Duodenal mucosa (tissue), 2 donors: ENCODE measurements around the gene FCN2.

ENCODE experiments used
- H3K27ac ChIP-seq: one replicate; pipeline ENCODE4 v1.7.0; 2013; ENCODE audit warnings: low read depth, low read length
- H3K27me3 ChIP-seq, 2 donors: one replicate each; pipeline ENCODE4 v1.7.0; 2013; ENCODE audit warnings: low read length in 2 of 2, control low read depth in 1 of 2; ENCODE audit not compliant: insufficient read depth in 2 of 2, control insufficient read depth in 1 of 2
- H3K36me3 ChIP-seq, 2 donors: one replicate each; pipeline ENCODE4 v1.7.0; 2013; ENCODE audit warnings: low read length in 2 of 2, control low read depth in 1 of 2; ENCODE audit not compliant: insufficient read depth in 2 of 2, control insufficient read depth in 1 of 2
- H3K4me1 ChIP-seq, 2 donors: one replicate each; pipeline ENCODE4 v1.7.0; 2013; ENCODE audit warnings: low read length in 2 of 2, control low read depth in 1 of 2; ENCODE audit not compliant: insufficient read depth in 2 of 2, control insufficient read depth in 1 of 2
- H3K4me3 ChIP-seq, 2 donors: one replicate each; pipeline ENCODE4 v1.7.0; 2013; ENCODE audit warnings: low read length in 2 of 2, low read depth in 1 of 2
- H3K9ac ChIP-seq, 2 donors: one replicate each; pipeline ENCODE4 v1.7.0; 2013; ENCODE audit warnings: low read length in 2 of 2, low read depth in 1 of 2
- H3K9me3 ChIP-seq, 2 donors: one replicate each; pipeline ENCODE4 v1.7.0; 2013; ENCODE audit warnings: low read length in 2 of 2, control low read depth in 1 of 2; ENCODE audit not compliant: control insufficient read depth in 1 of 2

The FCN2 gene

GRCh38 chr9:134869554-134870300 is 10.9 kb upstream of the FCN2 start:
- H3K27ac ChIP-seq: no peak overlapping the region
- no peaks in the 10 kb centered on the region for H3K27me3 ChIP-seq
- H3K9ac ChIP-seq: no peak overlapping the region
- no peaks in the 10 kb centered on the region for H3K4me1 ChIP-seq
- no peaks in the 10 kb centered on the region for H3K9me3 ChIP-seq
- no peak overlapping the region for H3K4me3 ChIP-seq
- no peaks in the 10 kb centered on the region for H3K36me3 ChIP-seq

DNA sequence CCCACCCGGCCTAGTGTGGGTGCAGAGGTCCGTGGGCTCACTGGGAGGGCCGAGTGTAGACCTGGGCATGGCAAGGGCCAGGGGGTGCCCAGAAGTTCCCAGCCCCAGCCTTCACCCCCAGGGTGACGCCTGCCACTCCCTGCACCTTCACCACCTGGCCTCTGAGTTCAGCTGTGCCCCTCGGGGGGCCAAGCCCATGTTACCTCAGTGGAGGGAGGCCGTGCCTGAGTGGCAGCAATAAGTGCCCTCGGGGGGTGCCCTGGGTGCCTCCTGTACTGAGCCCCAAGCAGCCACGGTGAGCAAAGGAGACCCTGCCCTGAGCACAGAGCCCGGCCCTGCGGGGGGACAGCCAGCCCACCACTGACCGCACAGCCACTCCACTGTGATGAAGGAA is 10.3 kb upstream of the FCN2 start:
- no peak overlapping the region for H3K4me3 ChIP-seq
- no peaks in the 10 kb centered on the region for H3K9me3 ChIP-seq
- H3K36me3 ChIP-seq: no peaks in the 10 kb centered on the region
- no peak overlapping the region for H3K27ac ChIP-seq
- no peaks in the 10 kb centered on the region for H3K4me1 ChIP-seq
- H3K27me3 ChIP-seq: no peaks in the 10 kb centered on the region
- H3K9ac ChIP-seq: no peak overlapping the region

GRCh38 chr9:134870746-134871662 is 9.6 kb upstream of the FCN2 start:
- H3K4me1 ChIP-seq: no peaks in the 10 kb centered on the region
- no peaks in the 10 kb centered on the region for H3K36me3 ChIP-seq
- H3K9ac ChIP-seq: no peak overlapping the region
- no peak overlapping the region for H3K27ac ChIP-seq
- no peaks in the 10 kb centered on the region for H3K9me3 ChIP-seq
- H3K27me3 ChIP-seq: no peaks in the 10 kb centered on the region
- H3K4me3 ChIP-seq: no peak overlapping the region

DNA sequence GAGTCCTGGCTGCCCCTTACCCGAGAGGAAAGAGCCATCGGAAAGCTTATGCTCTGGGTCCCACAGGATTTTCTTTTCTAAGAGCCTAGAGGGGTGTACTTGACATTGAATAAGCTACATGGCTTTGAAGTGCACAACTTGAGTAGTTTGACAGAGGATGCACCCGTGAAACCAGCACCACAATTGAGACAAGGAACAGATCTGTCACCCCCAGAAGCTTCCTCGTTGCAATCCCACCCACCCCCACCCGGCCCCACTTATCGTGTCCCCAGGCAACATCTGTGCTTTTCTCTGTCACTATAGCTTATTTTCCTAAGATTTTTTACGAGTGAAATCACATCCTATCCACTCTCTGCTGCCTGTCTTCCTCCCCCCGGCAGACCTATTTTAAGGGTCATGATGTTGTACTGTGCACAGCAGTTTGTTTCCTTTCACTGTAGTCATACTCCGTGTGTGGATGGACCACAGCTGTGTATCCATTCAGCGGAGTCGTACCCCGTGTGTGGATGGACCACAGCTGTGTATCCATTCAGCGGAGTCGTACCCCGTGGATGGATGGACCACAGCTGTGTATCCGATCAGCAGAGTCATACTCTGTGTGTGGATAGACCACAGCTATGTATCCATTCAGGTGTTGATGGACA is 8.8 kb upstream of the FCN2 start:
- H3K36me3 ChIP-seq: no peaks in the 10 kb centered on the region
- no peaks in the 10 kb centered on the region for H3K9me3 ChIP-seq
- no peaks in the 10 kb centered on the region for H3K4me1 ChIP-seq
- H3K4me3 ChIP-seq: no peak overlapping the region
- H3K27me3 ChIP-seq: no peaks in the 10 kb centered on the region
- no peak overlapping the region for H3K9ac ChIP-seq
- H3K27ac ChIP-seq: no peak overlapping the region

GRCh38 chr9:134872482-134873231 is 8.0 kb upstream of the FCN2 start:
- Histone ChIP-seq H3K4me3 (no peak overlapping the region), H3K27ac (no peak overlapping the region)

DNA sequence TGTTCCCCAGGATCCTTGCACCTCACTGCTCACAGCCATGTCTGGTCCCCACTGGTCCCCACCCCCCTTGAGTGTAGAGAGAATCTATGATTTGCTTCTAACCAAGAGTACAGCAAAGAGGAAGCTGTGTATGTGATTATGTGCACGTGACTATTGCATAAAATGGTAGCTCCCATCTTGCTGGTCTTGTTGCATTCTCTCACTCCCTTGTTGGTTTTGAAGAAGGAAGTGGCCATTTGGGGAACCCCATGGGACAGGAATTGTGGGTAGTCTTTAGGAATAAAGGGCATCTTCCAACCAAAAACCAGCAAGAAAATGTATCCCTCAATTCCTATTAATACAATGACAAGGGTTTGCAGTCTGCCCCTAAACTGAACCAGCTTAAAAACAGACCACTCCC is 5.2 kb upstream of the FCN2 start:
- no peaks in the 10 kb centered on the region for H3K9me3 ChIP-seq
- peaks cover 0 to 4% of the 10 kb centered on the region in 2 donors for H3K27me3 ChIP-seq
- H3K4me1 ChIP-seq: no peaks in the 10 kb centered on the region
- H3K9ac ChIP-seq: no peak overlapping the region
- no peak overlapping the region for H3K4me3 ChIP-seq
- H3K27ac ChIP-seq: no peak overlapping the region
- H3K36me3 ChIP-seq: no peaks in the 10 kb centered on the region

More at GRCh38 chr9:134872482-134873231, 8.0 kb upstream of the FCN2 start:
- Histone ChIP-seq H3K4me1 (no peaks in the 10 kb centered on the region), H3K9me3 (no peaks in the 10 kb centered on the region), H3K9ac (no peak overlapping the region), H3K27me3 (no peaks in the 10 kb centered on the region), H3K36me3 (no peaks in the 10 kb centered on the region)

DNA sequence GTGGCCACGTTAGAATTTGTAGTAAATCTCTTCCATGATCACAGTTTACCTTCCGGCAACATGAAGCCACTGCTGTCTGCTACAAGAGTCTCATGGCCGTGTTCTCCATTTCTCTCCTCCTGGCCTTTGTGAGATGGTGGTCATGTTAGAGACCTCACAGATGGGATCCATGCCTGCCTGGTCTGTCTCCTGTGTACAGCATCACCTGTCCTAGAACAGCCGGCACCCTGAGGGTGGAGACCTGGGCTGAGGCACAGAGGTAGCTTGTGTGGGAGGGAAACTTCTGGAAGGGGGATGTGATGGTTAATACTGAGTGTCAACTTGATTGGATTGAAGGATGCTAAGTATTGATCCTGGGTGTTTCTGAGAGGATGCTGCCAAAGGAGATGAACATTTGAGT is 3.1 kb upstream of the FCN2 start:
- H3K27me3 ChIP-seq: peaks cover 0 to 4% of the 10 kb centered on the region in 2 donors
- no peak overlapping the region for H3K4me3 ChIP-seq
- H3K9me3 ChIP-seq: no peaks in the 10 kb centered on the region
- no peaks in the 10 kb centered on the region for H3K36me3 ChIP-seq
- no peaks in the 10 kb centered on the region for H3K4me1 ChIP-seq
- no peak overlapping the region for H3K9ac ChIP-seq
- H3K27ac ChIP-seq: no peak overlapping the region

GRCh38 chr9:134879664-134880483 is 736 bp upstream of the FCN2 start:
- no peak overlapping the region for H3K27ac ChIP-seq
- no peak overlapping the region for H3K9ac ChIP-seq
- no peaks in the 10 kb centered on the region for H3K9me3 ChIP-seq

GRCh38 chr9:134881313-134881670 is 682 bp downstream of the FCN2 start:
- Histone ChIP-seq H3K27ac (no peak overlapping the region), H3K4me3 (no peak overlapping the region), H3K27me3 (peaks cover 0 to 4% of the 10 kb centered on the region in 2 donors), H3K9me3 (no peaks in the 10 kb centered on the region), H3K36me3 (no peaks in the 10 kb centered on the region), H3K4me1 (no peaks in the 10 kb centered on the region), H3K9ac (no peak overlapping the region)

More at GRCh38 chr9:134879664-134880483, 736 bp upstream of the FCN2 start:
- peaks cover 0 to 4% of the 10 kb centered on the region in 2 donors for H3K27me3 ChIP-seq
- no peak overlapping the region for H3K4me3 ChIP-seq
- no peaks in the 10 kb centered on the region for H3K4me1 ChIP-seq
- no peaks in the 10 kb centered on the region for H3K36me3 ChIP-seq
